ENCODE measurements around the gene CCDC148.

The CCDC148 gene

GRCh38 chr2:158270536-158270935, 186.0 kb downstream of the CCDC148 start:
- H3K4me1 ChIP-seq (ENCODE audit: insufficient read depth, low read length), result no peaks in the 10 kb centered on the region
- H3K4me3 ChIP-seq (ENCODE audit: low read depth in 1 of 2, low read length in 2 of 2), result no peak overlapping the region
- no peak overlapping the region for H3K9ac ChIP-seq (ENCODE audit: low read length)

GRCh38 chr2:158269143-158269542, 187.4 kb downstream of the CCDC148 start:
- Histone ChIP-seq H3K27me3 (ENCODE audit: control insufficient read depth in 1 of 2, insufficient read depth in 2 of 2, low read length in 2 of 2) (no peaks in the 10 kb centered on the region), H3K4me3 (ENCODE audit: low read depth in 1 of 2, low read length in 2 of 2) (no peak overlapping the region), H3K27ac (ENCODE audit: low read depth, low read length) (no peak overlapping the region), H3K36me3 (ENCODE audit: insufficient read depth, low read length) (no peaks in the 10 kb centered on the region), H3K4me1 (ENCODE audit: insufficient read depth, low read length) (no peaks in the 10 kb centered on the region), H3K9me3 (ENCODE audit: low read length) (no peaks in the 10 kb centered on the region), H3K9ac (ENCODE audit: low read length) (no peak overlapping the region)

More at GRCh38 chr2:158270536-158270935, 186.0 kb downstream of the CCDC148 start:
- Histone ChIP-seq H3K9me3 (ENCODE audit: low read length) (no peaks in the 10 kb centered on the region), H3K36me3 (ENCODE audit: insufficient read depth, low read length) (no peaks in the 10 kb centered on the region), H3K27ac (ENCODE audit: low read depth, low read length) (no peak overlapping the region), H3K27me3 (ENCODE audit: control insufficient read depth in 1 of 2, insufficient read depth in 2 of 2, low read length in 2 of 2) (no peaks in the 10 kb centered on the region)

GRCh38 chr2:158266111-158266510, 190.4 kb downstream of the CCDC148 start:
- H3K36me3 ChIP-seq (ENCODE audit: insufficient read depth, low read length), result no peaks in the 10 kb centered on the region
- no peaks in the 10 kb centered on the region for H3K4me1 ChIP-seq (ENCODE audit: insufficient read depth, low read length)
- H3K4me3 ChIP-seq (ENCODE audit: low read depth in 1 of 2, low read length in 2 of 2), result no peak overlapping the region
- H3K9ac ChIP-seq (ENCODE audit: low read length), result no peak overlapping the region
- H3K27me3 ChIP-seq (ENCODE audit: control insufficient read depth in 1 of 2, insufficient read depth in 2 of 2, low read length in 2 of 2), result no peaks in the 10 kb centered on the region
- H3K27ac ChIP-seq (ENCODE audit: low read depth, low read length), result no peak overlapping the region
- H3K9me3 ChIP-seq (ENCODE audit: low read length), result no peaks in the 10 kb centered on the region

GRCh38 chr2:158255257-158255656, 201.3 kb downstream of the CCDC148 start:
- Histone ChIP-seq H3K36me3 (ENCODE audit: insufficient read depth, low read length) (no peaks in the 10 kb centered on the region), H3K9me3 (ENCODE audit: low read length) (no peaks in the 10 kb centered on the region), H3K9ac (ENCODE audit: low read length) (no peak overlapping the region), H3K27ac (ENCODE audit: low read depth, low read length) (no peak overlapping the region), H3K27me3 (ENCODE audit: control insufficient read depth in 1 of 2, insufficient read depth in 2 of 2, low read length in 2 of 2) (no peaks in the 10 kb centered on the region), H3K4me3 (ENCODE audit: low read depth in 1 of 2, low read length in 2 of 2) (no peak overlapping the region), H3K4me1 (ENCODE audit: insufficient read depth, low read length) (no peaks in the 10 kb centered on the region)

- H3K9ac ChIP-seq (ENCODE audit: low read length), result no peak overlapping the region
- H3K36me3 ChIP-seq (ENCODE audit: insufficient read depth, low read length), result no peaks in the 10 kb centered on the region
- no peak overlapping the region for H3K27ac ChIP-seq (ENCODE audit: low read depth, low read length)
- no peaks in the 10 kb centered on the region for H3K9me3 ChIP-seq (ENCODE audit: low read length)
- H3K4me1 ChIP-seq (ENCODE audit: insufficient read depth, low read length), result no peaks in the 10 kb centered on the region
- H3K27me3 ChIP-seq (ENCODE audit: control insufficient read depth in 1 of 2, insufficient read depth in 2 of 2, low read length in 2 of 2), result no peaks in the 10 kb centered on the region
- H3K4me3 ChIP-seq (ENCODE audit: low read depth in 1 of 2, low read length in 2 of 2), result no peak overlapping the region
These were observed 203.4 kb downstream of the CCDC148 start for GRCh38 chr2:158253170-158253569.

- Histone ChIP-seq H3K4me3 (ENCODE audit: low read depth in 1 of 2, low read length in 2 of 2) (no peak overlapping the region), H3K36me3 (ENCODE audit: insufficient read depth, low read length) (no peaks in the 10 kb centered on the region), H3K27ac (ENCODE audit: low read depth, low read length) (no peak overlapping the region)
These were observed 205.2 kb downstream of the CCDC148 start for GRCh38 chr2:158251356-158251755.

GRCh38 chr2:158243392-158243791, 213.2 kb downstream of the CCDC148 start:
- Histone ChIP-seq H3K27ac (ENCODE audit: low read depth, low read length) (no peak overlapping the region), H3K36me3 (ENCODE audit: insufficient read depth, low read length) (no peaks in the 10 kb centered on the region), H3K27me3 (ENCODE audit: control insufficient read depth in 1 of 2, insufficient read depth in 2 of 2, low read length in 2 of 2) (no peaks in the 10 kb centered on the region), H3K4me1 (ENCODE audit: insufficient read depth, low read length) (no peaks in the 10 kb centered on the region), H3K9ac (ENCODE audit: low read length) (no peak overlapping the region), H3K4me3 (ENCODE audit: low read depth in 1 of 2, low read length in 2 of 2) (no peak overlapping the region), H3K9me3 (ENCODE audit: low read length) (no peaks in the 10 kb centered on the region)

More at GRCh38 chr2:158251356-158251755, 205.2 kb downstream of the CCDC148 start:
- no peak overlapping the region for H3K9ac ChIP-seq (ENCODE audit: low read length)
- no peaks in the 10 kb centered on the region for H3K4me1 ChIP-seq (ENCODE audit: insufficient read depth, low read length)
- no peaks in the 10 kb centered on the region for H3K27me3 ChIP-seq (ENCODE audit: control insufficient read depth in 1 of 2, insufficient read depth in 2 of 2, low read length in 2 of 2)
- H3K9me3 ChIP-seq (ENCODE audit: low read length), result no peaks in the 10 kb centered on the region

GRCh38 chr2:158242280-158242679, 214.3 kb downstream of the CCDC148 start:
- Histone ChIP-seq H3K27me3 (ENCODE audit: control insufficient read depth in 1 of 2, insufficient read depth in 2 of 2, low read length in 2 of 2) (no peaks in the 10 kb centered on the region), H3K4me1 (ENCODE audit: insufficient read depth, low read length) (no peaks in the 10 kb centered on the region), H3K9me3 (ENCODE audit: low read length) (no peaks in the 10 kb centered on the region), H3K4me3 (ENCODE audit: low read depth in 1 of 2, low read length in 2 of 2) (no peak overlapping the region), H3K36me3 (ENCODE audit: insufficient read depth, low read length) (no peaks in the 10 kb centered on the region), H3K9ac (ENCODE audit: low read length) (no peak overlapping the region), H3K27ac (ENCODE audit: low read depth, low read length) (no peak overlapping the region)

GRCh38 chr2:158240975-158241374, 215.6 kb downstream of the CCDC148 start:
- no peak overlapping the region for H3K27ac ChIP-seq (ENCODE audit: low read depth, low read length)
- H3K4me3 ChIP-seq (ENCODE audit: low read depth in 1 of 2, low read length in 2 of 2), result no peak overlapping the region
- no peaks in the 10 kb centered on the region for H3K4me1 ChIP-seq (ENCODE audit: insufficient read depth, low read length)

GRCh38 chr2:158239271-158239670, 217.3 kb downstream of the CCDC148 start:
- Histone ChIP-seq H3K9me3 (ENCODE audit: low read length) (no peaks in the 10 kb centered on the region), H3K4me1 (ENCODE audit: insufficient read depth, low read length) (no peaks in the 10 kb centered on the region), H3K9ac (ENCODE audit: low read length) (no peak overlapping the region), H3K27me3 (ENCODE audit: control insufficient read depth in 1 of 2, insufficient read depth in 2 of 2, low read length in 2 of 2) (no peaks in the 10 kb centered on the region), H3K36me3 (ENCODE audit: insufficient read depth, low read length) (no peaks in the 10 kb centered on the region), H3K4me3 (ENCODE audit: low read depth in 1 of 2, low read length in 2 of 2) (no peak overlapping the region), H3K27ac (ENCODE audit: low read depth, low read length) (no peak overlapping the region)

More at GRCh38 chr2:158240975-158241374, 215.6 kb downstream of the CCDC148 start:
- H3K9ac ChIP-seq (ENCODE audit: low read length), result no peak overlapping the region
- H3K27me3 ChIP-seq (ENCODE audit: control insufficient read depth in 1 of 2, insufficient read depth in 2 of 2, low read length in 2 of 2), result no peaks in the 10 kb centered on the region
- H3K9me3 ChIP-seq (ENCODE audit: low read length), result no peaks in the 10 kb centered on the region
- H3K36me3 ChIP-seq (ENCODE audit: insufficient read depth, low read length), result no peaks in the 10 kb centered on the region

- Histone ChIP-seq H3K27me3 (ENCODE audit: control insufficient read depth in 1 of 2, insufficient read depth in 2 of 2, low read length in 2 of 2) (no peaks in the 10 kb centered on the region), H3K9me3 (ENCODE audit: low read length) (no peaks in the 10 kb centered on the region), H3K9ac (ENCODE audit: low read length) (no peak overlapping the region), H3K27ac (ENCODE audit: low read depth, low read length) (no peak overlapping the region), H3K4me1 (ENCODE audit: insufficient read depth, low read length) (no peaks in the 10 kb centered on the region), H3K4me3 (ENCODE audit: low read depth in 1 of 2, low read length in 2 of 2) (no peak overlapping the region), H3K36me3 (ENCODE audit: insufficient read depth, low read length) (no peaks in the 10 kb centered on the region)
These were observed 222.1 kb downstream of the CCDC148 start for GRCh38 chr2:158234497-158234896.

- Histone ChIP-seq H3K27ac (ENCODE audit: low read depth, low read length) (no peak overlapping the region), H3K9ac (ENCODE audit: low read length) (no peak overlapping the region), H3K4me3 (ENCODE audit: low read depth in 1 of 2, low read length in 2 of 2) (no peak overlapping the region), H3K4me1 (ENCODE audit: insufficient read depth, low read length) (no peaks in the 10 kb centered on the region), H3K36me3 (ENCODE audit: insufficient read depth, low read length) (no peaks in the 10 kb centered on the region), H3K27me3 (ENCODE audit: control insufficient read depth in 1 of 2, insufficient read depth in 2 of 2, low read length in 2 of 2) (no peaks in the 10 kb centered on the region), H3K9me3 (ENCODE audit: low read length) (no peaks in the 10 kb centered on the region)
These were observed 224.1 kb downstream of the CCDC148 start for GRCh38 chr2:158232476-158232875.

All from muscle layer of colon (tissue), 2 donors.